Suprapubic skin (tissue), 4 donors: Measurements from ENCODE around the gene KRT9.
"Not testable (repeated sequence)": the region's sequence is repeated elsewhere in the genome, so short reads cannot be mapped to it uniquely, and the experiment has no call there.

Experiments
- EP300 ChIP-seq: sonication (generic); formaldehyde crosslinking; IDR thresholded peaks from one replicate; pipeline ENCODE4 v1.6.1; 2017; ENCODE audit warnings: antibody characterized with exemption
- POLR2A ChIP-seq, 2 donors: fragments of 450-650 bp; IDR thresholded peaks; one replicate each; pipeline ENCODE4 v1.6.1; 2017; ENCODE audit warnings: antibody characterized with exemption in 2 of 2, mild to moderate bottlenecking in 2 of 2, moderate library complexity in 2 of 2
- POLR2AphosphoS5 ChIP-seq, 3 donors: sonication (generic); formaldehyde crosslinking; IDR thresholded peaks; one replicate each; pipeline ENCODE4 v1.6.1; 2017; ENCODE audit warnings: antibody characterized with exemption in 3 of 3
- TF ChIP-seq, protein P1 (sequence below), 2 donors: fragments of 200-600 bp in 1 of 2; fragments of 450-650 bp in 1 of 2; sonication (generic) in 1 of 2; IDR thresholded peaks; one replicate each; pipeline ENCODE4 v1.5.1; 2016 to 2019; ENCODE audit warnings: antibody characterized with exemption in 2 of 2, mild to moderate bottlenecking in 1 of 2, moderate library complexity in 1 of 2

DNA sequence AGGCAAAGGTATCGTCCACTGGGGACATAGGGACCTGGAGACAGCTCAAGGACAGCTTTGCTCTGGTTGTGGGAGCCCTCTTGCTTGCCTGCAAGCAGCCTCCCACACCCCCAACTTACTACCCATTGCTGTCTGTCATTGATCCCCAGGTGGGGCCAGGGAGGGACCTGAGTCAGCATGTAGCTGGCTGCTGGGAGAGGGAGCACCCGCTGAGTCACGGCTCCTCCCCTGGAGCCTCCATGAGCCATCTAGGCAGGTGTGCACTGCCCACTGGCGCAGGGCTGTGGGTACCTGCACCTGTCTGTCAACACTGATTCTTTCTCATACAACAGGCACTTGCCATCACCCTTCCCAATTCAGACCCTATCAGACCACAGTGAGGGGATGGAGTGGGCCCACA lies 4.9 kb upstream of the KRT9 start:
- TF ChIP-seq POLR2A (IDR thresholded peaks at IDR 0.05); POLR2AphosphoS5 (IDR thresholded peaks at IDR 0.05); EP300: not testable (repeated sequence)
- TF ChIP-seq, protein P1, sequence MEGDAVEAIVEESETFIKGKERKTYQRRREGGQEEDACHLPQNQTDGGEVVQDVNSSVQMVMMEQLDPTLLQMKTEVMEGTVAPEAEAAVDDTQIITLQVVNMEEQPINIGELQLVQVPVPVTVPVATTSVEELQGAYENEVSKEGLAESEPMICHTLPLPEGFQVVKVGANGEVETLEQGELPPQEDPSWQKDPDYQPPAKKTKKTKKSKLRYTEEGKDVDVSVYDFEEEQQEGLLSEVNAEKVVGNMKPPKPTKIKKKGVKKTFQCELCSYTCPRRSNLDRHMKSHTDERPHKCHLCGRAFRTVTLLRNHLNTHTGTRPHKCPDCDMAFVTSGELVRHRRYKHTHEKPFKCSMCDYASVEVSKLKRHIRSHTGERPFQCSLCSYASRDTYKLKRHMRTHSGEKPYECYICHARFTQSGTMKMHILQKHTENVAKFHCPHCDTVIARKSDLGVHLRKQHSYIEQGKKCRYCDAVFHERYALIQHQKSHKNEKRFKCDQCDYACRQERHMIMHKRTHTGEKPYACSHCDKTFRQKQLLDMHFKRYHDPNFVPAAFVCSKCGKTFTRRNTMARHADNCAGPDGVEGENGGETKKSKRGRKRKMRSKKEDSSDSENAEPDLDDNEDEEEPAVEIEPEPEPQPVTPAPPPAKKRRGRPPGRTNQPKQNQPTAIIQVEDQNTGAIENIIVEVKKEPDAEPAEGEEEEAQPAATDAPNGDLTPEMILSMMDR (IDR thresholded peaks at IDR 0.05) = not testable (repeated sequence)
